NCI-H146 (cell line): Measurements from ENCODE around the gene SULT1B1.
A peak's percentile ranks its signal among the peaks of the same experiment; 100 is the strongest.

Source experiments
- DNase-seq: peaks from one replicate; lab custom pipeline; 2025; lab: John Stamatoyannopoulos, UW

SULT1B1 gene

GRCh38 chr4:69697536-69698242 is 62.7 kb downstream of the SULT1B1 start:
- no peak for DNase-seq

GRCh38 chr4:69689599-69689998 is 70.8 kb downstream of the SULT1B1 start:
- peak; percentile 56 for DNase-seq

- peak; percentile 81 for DNase-seq
Measured at GRCh38 chr4:69684804-69685203, 75.6 kb downstream of the SULT1B1 start.
